ENCODE data around the gene PSMA6. TPM values are rescaled to one million over a fixed set of nuclear protein-coding genes. Genes with fewer than 3 reads are reported as not detected.

Gene PSMA6
- total RNA-seq, 1 experiment from 2014 or later, result 392 TPM

GRCh38 chr14:35349496-35350365, 57.5 kb downstream of the PSMA6 start:
- no peak overlapping the region for H3K27ac ChIP-seq (ENCODE audit: low read depth, low read length, poor library complexity, severe bottlenecking)
- no peaks in the 10 kb centered on the region for H3K36me3 ChIP-seq (ENCODE audit: insufficient read depth, low read length, poor library complexity, severe bottlenecking)
- intact Hi-C loops (cut with micrococcal nuclease; ENCODE audit: unreplicated experiment), result no loop called here
- no TSS peak for BruUV-seq (replicated peaks)
- no peak overlapping the region for H3K4me3 ChIP-seq (ENCODE audit: low read depth, low read length, poor library complexity, severe bottlenecking)
- ChIA-PET POLR2A (ENCODE audit: low non-redundant PET) (no interaction called here), CTCF (no interaction called here)
- no peaks in the 10 kb centered on the region for H3K27me3 ChIP-seq (replicated peaks; ENCODE audit: insufficient read depth, low read depth, low read length, poor library complexity)
- no peaks in the 10 kb centered on the region for H3K9me3 ChIP-seq (ENCODE audit: low read depth, low read length, poor library complexity, severe bottlenecking)
- DNase-seq (ENCODE audit: low spot score), result no peak
- peaks cover 13% of the 10 kb centered on the region for H3K4me1 ChIP-seq (ENCODE audit: insufficient read depth, low read length, poor library complexity, severe bottlenecking)
- no peak for TF ChIP-seq EZH2 (IDR thresholded peaks at IDR 0.05; ENCODE audit: borderline replicate concordance, low read depth, low read length, poor library complexity, severe bottlenecking)
- TF ChIP-seq CTCF (conservative IDR thresholded peaks at IDR 0.05; ENCODE audit: low read depth, low read length), result no peak

- Histone ChIP-seq H3K36me3 (ENCODE audit: insufficient read depth, low read length, poor library complexity, severe bottlenecking) (no peaks in the 10 kb centered on the region), H3K27me3 (replicated peaks; ENCODE audit: insufficient read depth, low read depth, low read length, poor library complexity) (no peaks in the 10 kb centered on the region), H3K4me3 (ENCODE audit: low read depth, low read length, poor library complexity, severe bottlenecking) (no peak overlapping the region), H3K9me3 (ENCODE audit: low read depth, low read length, poor library complexity, severe bottlenecking) (no peaks in the 10 kb centered on the region), H3K4me1 (ENCODE audit: insufficient read depth, low read length, poor library complexity, severe bottlenecking) (peaks cover 22% of the 10 kb centered on the region), H3K27ac (ENCODE audit: low read depth, low read length, poor library complexity, severe bottlenecking) (no peak overlapping the region)
- POLR2A ChIA-PET (ENCODE audit: low non-redundant PET), result no interaction called here
- intact Hi-C loops (cut with micrococcal nuclease; ENCODE audit: unreplicated experiment), result no loop called here
- DNase-seq (ENCODE audit: low spot score), result no peak
- TF ChIP-seq EZH2 (IDR thresholded peaks at IDR 0.05; ENCODE audit: borderline replicate concordance, low read depth, low read length, poor library complexity, severe bottlenecking) (no peak), CTCF (conservative IDR thresholded peaks at IDR 0.05; ENCODE audit: low read depth, low read length) (no peak)
- no TSS peak for BruUV-seq (replicated peaks)
- CTCF ChIA-PET, result interaction anchor here (0.6 to 0.8 kb wide), 2 partner anchors 23 to 117 kb away, joined by 3 to 6 read pairs; no protein-coding TSS in a partner anchor
Observed at GRCh38 chr14:35351497-35351896, 59.3 kb downstream of the PSMA6 start.

GRCh38 chr14:35351897-35352273, 59.7 kb downstream of the PSMA6 start:
- H3K9me3 ChIP-seq (ENCODE audit: low read depth, low read length, poor library complexity, severe bottlenecking), result no peaks in the 10 kb centered on the region
- H3K27ac ChIP-seq (ENCODE audit: low read depth, low read length, poor library complexity, severe bottlenecking), result no peak overlapping the region
- BruUV-seq (replicated peaks), result no TSS peak
- peaks cover 26% of the 10 kb centered on the region for H3K4me1 ChIP-seq (ENCODE audit: insufficient read depth, low read length, poor library complexity, severe bottlenecking)
- H3K4me3 ChIP-seq (ENCODE audit: low read depth, low read length, poor library complexity, severe bottlenecking), result no peak overlapping the region
- intact Hi-C loops (cut with micrococcal nuclease; ENCODE audit: unreplicated experiment), result no loop called here
- DNase-seq (ENCODE audit: low spot score), result no peak
- H3K36me3 ChIP-seq (ENCODE audit: insufficient read depth, low read length, poor library complexity, severe bottlenecking), result no peaks in the 10 kb centered on the region
- ChIA-PET CTCF (interaction anchor here (0.6 to 0.8 kb wide), 2 partner anchors 12 to 22 kb away, joined by 3 to 4 read pairs; no protein-coding TSS in a partner anchor), POLR2A (ENCODE audit: low non-redundant PET) (no interaction called here)
- H3K27me3 ChIP-seq (replicated peaks; ENCODE audit: insufficient read depth, low read depth, low read length, poor library complexity), result no peaks in the 10 kb centered on the region
- no peak for TF ChIP-seq CTCF (conservative IDR thresholded peaks at IDR 0.05; ENCODE audit: low read depth, low read length)
- TF ChIP-seq EZH2 (IDR thresholded peaks at IDR 0.05; ENCODE audit: borderline replicate concordance, low read depth, low read length, poor library complexity, severe bottlenecking), result no peak
